DOHH2 (cell line): ENCODE results near the gene GMPPA.

Experiments used
- EZH2phosphoT487 ChIP-seq: fragments of 200-600 bp; sonication (generic); IDR thresholded peaks from 2 replicates; pipeline ENCODE4 v1.6.1; 2017; ENCODE audit warnings: borderline replicate concordance, mild to moderate bottlenecking, antibody characterized with exemption, low read length, moderate library complexity, mixed read lengths
- TF ChIP-seq, protein P1 (sequence below): fragments of 200-600 bp; sonication (generic); IDR thresholded peaks from one replicate; pipeline ENCODE4 v1.5.1; 2014; ENCODE audit warnings: antibody characterized with exemption, mild to moderate bottlenecking, low read depth, low read length; ENCODE audit not compliant: poor library complexity, severe bottlenecking

DNA sequence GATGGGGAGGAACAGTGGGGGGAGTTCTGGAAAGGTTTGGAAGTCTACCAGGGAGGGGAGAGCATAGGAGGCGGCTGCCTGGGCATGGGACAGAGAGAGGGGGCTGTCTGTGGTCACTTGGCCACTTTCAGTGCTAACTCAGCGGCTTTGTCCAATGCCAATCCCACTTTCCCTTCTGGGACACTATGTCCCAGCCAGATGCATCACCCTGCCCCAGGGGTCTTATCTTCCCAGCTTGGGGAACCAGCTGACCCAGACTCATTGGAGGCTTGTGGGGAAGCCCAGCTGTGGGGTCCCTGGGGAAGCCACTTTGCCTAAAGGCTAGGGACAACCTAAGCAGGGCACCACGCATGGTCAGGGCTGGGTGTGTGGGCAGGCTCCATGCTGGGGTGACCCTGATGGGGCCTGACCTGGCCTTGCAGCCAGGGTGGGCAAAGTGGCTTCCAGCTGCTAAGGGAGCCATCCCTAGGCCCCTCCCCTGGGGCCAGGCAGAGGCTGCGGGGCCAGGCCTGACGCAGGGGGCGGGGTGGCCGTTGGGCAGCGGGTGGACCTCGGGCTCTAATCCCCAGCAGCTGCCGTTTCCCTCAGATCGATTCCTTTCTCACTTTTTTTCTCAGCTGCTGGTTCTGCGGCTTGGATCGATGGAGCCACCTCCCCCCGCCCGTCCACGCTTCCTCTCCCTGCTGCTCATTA lies 14.0 kb downstream of the GMPPA start:
- TF ChIP-seq, protein P1, sequence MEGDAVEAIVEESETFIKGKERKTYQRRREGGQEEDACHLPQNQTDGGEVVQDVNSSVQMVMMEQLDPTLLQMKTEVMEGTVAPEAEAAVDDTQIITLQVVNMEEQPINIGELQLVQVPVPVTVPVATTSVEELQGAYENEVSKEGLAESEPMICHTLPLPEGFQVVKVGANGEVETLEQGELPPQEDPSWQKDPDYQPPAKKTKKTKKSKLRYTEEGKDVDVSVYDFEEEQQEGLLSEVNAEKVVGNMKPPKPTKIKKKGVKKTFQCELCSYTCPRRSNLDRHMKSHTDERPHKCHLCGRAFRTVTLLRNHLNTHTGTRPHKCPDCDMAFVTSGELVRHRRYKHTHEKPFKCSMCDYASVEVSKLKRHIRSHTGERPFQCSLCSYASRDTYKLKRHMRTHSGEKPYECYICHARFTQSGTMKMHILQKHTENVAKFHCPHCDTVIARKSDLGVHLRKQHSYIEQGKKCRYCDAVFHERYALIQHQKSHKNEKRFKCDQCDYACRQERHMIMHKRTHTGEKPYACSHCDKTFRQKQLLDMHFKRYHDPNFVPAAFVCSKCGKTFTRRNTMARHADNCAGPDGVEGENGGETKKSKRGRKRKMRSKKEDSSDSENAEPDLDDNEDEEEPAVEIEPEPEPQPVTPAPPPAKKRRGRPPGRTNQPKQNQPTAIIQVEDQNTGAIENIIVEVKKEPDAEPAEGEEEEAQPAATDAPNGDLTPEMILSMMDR: no peak
- no peak for TF ChIP-seq EZH2phosphoT487
